Measurements from ENCODE around the gene ZAP70.

The ZAP70 gene

GRCh38 chr2:97765933-97766332, 52.6 kb downstream of the ZAP70 start:
- no peaks in the 10 kb centered on the region for H3K9me3 Mint-ChIP-seq
- H3K27ac Mint-ChIP-seq = no peak overlapping the region
- no peak for TF ChIP-seq CTCF (IDR thresholded peaks at IDR 0.05)
- H3K4me3 Mint-ChIP-seq = no peak overlapping the region
- no peaks in the 10 kb centered on the region for H3K27me3 Mint-ChIP-seq (ENCODE audit: low read depth, poor library complexity)
- peaks cover 12% of the 10 kb centered on the region for H3K4me1 Mint-ChIP-seq
- H3K36me3 Mint-ChIP-seq (ENCODE audit: low read depth) = peaks cover 39% of the 10 kb centered on the region
- DNase-seq = no peak

GRCh38 chr2:97766567-97766966, 53.2 kb downstream of the ZAP70 start:
- no peak for DNase-seq
- Mint-ChIP-seq H3K9me3 (no peaks in the 10 kb centered on the region), H3K27me3 (ENCODE audit: low read depth, poor library complexity) (no peaks in the 10 kb centered on the region), H3K4me1 (peaks cover 12% of the 10 kb centered on the region), H3K4me3 (no peak overlapping the region), H3K36me3 (ENCODE audit: low read depth) (peaks cover 42% of the 10 kb centered on the region), H3K27ac (no peak overlapping the region)
- TF ChIP-seq CTCF (IDR thresholded peaks at IDR 0.05) = no peak

- Mint-ChIP-seq H3K4me3 (no peak overlapping the region), H3K4me1 (peaks cover 8% of the 10 kb centered on the region), H3K36me3 (ENCODE audit: low read depth) (peaks cover 44% of the 10 kb centered on the region), H3K9me3 (no peaks in the 10 kb centered on the region), H3K27me3 (ENCODE audit: low read depth, poor library complexity) (no peaks in the 10 kb centered on the region), H3K27ac (no peak overlapping the region)
- DNase-seq = no peak
- no peak for TF ChIP-seq CTCF (IDR thresholded peaks at IDR 0.05)
Observed at GRCh38 chr2:97769308-97769707, 55.9 kb downstream of the ZAP70 start.

- no peaks in the 10 kb centered on the region for H3K27me3 Mint-ChIP-seq (ENCODE audit: low read depth, poor library complexity)
- no peaks in the 10 kb centered on the region for H3K9me3 Mint-ChIP-seq
- H3K27ac Mint-ChIP-seq = no peak overlapping the region
- peaks cover 12% of the 10 kb centered on the region for H3K4me1 Mint-ChIP-seq
- TF ChIP-seq CTCF (IDR thresholded peaks at IDR 0.05) = no peak
- no peak overlapping the region for H3K4me3 Mint-ChIP-seq
- DNase-seq = no peak
- peaks cover 48% of the 10 kb centered on the region for H3K36me3 Mint-ChIP-seq (ENCODE audit: low read depth)
Observed at GRCh38 chr2:97769711-97770110, 56.3 kb downstream of the ZAP70 start.

- H3K27me3 Mint-ChIP-seq (ENCODE audit: low read depth, poor library complexity) = no peaks in the 10 kb centered on the region
- no peak for DNase-seq
- H3K36me3 Mint-ChIP-seq (ENCODE audit: low read depth) = peaks cover 47% of the 10 kb centered on the region
- TF ChIP-seq CTCF (IDR thresholded peaks at IDR 0.05) = no peak
- no peak overlapping the region for H3K27ac Mint-ChIP-seq
- H3K4me3 Mint-ChIP-seq = no peak overlapping the region
- no peaks in the 10 kb centered on the region for H3K9me3 Mint-ChIP-seq
- peaks cover 20% of the 10 kb centered on the region for H3K4me1 Mint-ChIP-seq
Observed at GRCh38 chr2:97770445-97770844, 57.1 kb downstream of the ZAP70 start.

- Mint-ChIP-seq H3K4me3 (peak overlapping the region; percentile 29), H3K36me3 (ENCODE audit: low read depth) (peaks cover 69% of the 10 kb centered on the region), H3K4me1 (peaks cover 24% of the 10 kb centered on the region), H3K27me3 (ENCODE audit: low read depth, poor library complexity) (no peaks in the 10 kb centered on the region), H3K27ac (peak overlapping the region; percentile 20), H3K9me3 (peaks cover 5% of the 10 kb centered on the region)
- TF ChIP-seq CTCF (IDR thresholded peaks at IDR 0.05) = peak; percentile 41
- DNase-seq = peak; percentile 49
Observed at GRCh38 chr2:97774425-97774824, 61.0 kb downstream of the ZAP70 start.
